DLD1 (cell line): ENCODE measurements around the gene HRH3.

Source experiments
- in situ Hi-C: cut with HindIII; loops from 2 replicates; pipeline ENCODE4 v1.10.0; 2017; ENCODE audit warnings: low sequenced_read_pairs

The HRH3 gene

DNA sequence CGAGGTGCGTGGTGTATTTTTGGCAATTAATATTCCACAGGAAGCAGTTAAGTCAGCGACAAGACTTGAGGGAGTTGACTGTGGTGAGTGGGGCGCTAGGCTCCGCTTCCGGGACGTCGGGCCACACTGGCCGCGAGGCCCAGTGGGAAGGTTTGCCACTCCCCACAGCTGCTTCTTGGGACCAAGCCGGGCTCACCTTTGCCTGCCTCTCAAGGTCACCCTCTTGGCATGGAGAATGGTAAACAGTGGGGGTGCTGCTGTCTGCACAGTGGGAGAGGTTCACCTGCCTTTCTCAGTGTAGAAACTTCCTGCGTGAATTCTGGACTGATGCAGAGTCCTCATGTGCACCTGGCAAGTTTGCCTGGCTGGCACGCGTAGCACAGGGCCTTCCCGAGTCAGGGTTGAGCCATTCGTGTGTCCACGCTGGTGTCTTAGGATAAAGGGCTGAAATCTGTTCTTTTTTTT is 24.6 kb upstream of the HRH3 start:
- in situ Hi-C loops: no loop called here

DNA sequence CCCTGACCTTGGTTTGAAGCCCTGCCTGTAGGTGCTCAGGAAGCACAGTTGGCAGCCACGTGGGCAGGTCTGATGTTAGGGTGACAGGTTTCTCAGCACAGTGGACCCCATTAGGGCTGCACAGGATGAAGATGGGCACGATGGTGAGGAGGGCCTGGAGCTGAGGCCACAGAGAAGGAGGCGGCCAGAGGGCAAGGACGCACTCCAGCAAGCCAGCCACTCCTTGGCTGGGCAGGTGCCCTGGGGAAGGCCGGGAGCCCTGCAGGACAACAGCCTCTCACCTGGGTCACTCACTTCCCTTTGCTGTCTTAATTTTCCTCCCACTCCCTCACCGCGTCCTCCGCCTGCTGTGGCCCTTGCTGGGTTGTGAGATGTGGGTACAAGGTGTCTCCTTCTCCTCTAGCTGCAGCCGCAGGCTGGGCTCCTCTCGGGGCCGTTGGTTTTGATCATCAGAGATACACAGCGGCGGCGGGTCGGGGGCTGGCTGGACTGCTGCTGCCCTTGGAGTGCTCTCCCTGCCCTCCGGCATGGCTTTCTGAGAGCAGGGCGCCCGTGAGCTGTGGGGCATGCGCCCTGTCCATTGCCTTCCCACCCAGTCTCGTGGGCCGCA is 23.9 kb upstream of the HRH3 start:
- in situ Hi-C loops: no loop called here

DNA sequence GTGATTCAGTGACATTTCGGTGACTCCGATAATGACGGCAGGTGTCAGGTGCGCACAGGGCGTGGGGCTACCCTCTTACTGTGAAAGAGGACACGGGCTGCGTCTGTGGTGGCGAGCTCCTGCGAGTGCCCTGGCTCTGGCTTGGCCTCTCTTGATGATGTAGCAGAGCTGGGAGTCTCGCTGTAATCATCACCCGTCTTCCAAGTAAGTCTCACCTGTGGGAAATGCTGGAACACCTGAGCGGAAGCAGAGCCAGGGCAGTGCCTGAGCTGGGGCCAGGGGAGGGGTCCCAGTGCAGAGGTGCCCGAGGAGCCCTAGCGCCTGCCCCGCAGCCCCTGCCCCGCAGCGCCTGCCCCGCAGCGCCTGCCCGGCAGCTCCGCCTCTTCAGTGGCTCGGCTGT is 23.0 kb upstream of the HRH3 start:
- in situ Hi-C loops: no loop called here

DNA sequence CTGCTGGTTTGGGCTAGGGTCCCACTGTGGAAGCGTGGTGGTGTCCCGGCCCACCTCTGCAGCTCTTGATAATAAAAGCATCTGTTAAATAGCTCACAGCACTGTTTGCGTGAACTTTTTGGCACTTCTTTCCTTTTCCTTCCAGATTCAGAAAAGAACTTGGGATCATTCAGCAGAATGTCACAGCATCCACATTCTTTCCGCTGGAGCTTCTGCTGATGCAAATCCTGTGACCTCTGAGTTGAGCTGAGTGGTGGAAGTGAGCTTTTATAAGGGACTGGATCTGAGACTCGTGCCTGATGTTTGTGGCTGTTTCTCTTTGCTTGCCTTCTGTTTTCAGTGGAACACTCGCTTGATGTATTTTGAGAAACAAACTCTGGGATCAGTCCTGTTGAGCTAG is 22.1 kb upstream of the HRH3 start:
- in situ Hi-C loops: no loop called here

DNA sequence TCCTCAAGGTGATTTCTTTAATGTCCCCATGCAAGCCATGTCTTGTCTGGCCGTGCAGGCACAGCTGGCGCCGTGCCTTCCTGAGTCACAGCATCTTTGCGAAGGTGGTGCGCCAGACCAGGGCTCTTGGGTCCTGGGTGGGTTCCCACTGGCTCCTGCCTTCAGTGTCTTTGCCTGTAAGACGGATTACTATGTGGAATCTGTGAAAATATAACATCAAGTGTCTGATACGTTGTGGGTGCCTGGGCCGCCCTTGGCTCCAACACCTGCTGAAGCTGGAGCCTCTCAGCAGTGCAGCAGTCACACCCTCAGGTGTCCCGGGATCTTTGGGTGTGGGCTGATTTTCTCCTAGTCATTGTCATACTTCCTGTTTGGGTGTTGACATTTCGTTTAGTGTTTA is 21.4 kb upstream of the HRH3 start:
- in situ Hi-C loops: no loop called here

DNA sequence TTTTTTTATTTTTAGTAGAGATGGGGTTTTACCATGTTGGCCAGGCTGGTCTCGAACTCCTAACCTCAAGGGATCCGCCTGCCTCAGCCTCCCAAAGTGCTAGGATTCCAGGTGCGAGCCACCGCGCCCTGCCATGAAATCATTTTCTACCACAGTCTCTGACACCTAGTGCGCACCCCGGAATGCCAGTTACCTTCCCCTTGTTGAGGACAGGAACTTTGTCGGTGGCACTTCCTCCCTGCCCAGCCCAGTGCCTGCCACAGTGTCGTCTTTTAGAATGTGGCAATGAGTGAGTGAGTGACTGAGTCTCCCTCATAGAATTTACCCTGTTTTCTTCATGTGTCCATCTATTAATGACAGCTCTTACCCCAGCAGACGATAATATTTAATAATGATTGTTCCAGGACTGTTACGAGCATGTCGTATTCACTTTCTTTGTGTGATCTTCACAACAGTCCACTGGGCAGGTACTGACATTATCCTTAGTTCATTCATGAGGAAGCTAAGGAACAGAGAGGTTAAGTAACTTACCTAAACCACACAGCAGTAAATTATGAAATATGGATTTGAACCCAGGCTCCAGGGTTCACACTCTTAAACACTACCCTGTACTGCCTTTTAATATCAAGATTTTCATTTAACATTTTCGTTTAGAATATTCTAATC is 20.1 kb upstream of the HRH3 start:
- in situ Hi-C loops: no loop called here

DNA sequence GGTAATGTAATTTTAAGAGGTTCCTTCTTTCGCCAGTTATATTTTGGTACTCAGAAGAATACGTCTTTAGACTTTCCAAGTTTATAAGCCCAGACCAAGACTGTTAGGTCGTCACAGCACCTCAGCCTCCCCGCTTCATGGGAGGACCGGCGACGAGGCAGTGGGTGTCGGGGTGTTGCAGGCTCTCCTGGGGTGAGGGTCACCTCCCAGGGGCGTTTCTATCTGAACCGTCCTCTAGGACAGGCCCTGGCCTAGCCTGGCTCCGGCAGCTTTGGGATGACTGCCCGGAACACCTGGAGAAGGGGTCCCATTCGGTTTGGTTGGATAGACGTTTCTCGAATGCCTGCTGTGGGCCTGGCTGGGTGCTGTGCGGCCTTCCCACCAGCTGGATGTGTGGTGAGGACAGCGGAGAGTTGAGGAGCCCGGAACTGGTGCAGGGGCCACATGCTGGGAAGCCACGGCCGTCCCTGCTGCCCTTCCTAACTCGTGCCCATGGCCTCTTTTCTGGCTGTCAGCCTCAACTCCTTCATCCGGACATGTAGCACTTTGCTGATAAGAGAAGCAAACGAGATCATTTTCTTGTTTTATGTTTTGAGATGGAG is 19.3 kb upstream of the HRH3 start:
- in situ Hi-C loops: no loop called here

DNA sequence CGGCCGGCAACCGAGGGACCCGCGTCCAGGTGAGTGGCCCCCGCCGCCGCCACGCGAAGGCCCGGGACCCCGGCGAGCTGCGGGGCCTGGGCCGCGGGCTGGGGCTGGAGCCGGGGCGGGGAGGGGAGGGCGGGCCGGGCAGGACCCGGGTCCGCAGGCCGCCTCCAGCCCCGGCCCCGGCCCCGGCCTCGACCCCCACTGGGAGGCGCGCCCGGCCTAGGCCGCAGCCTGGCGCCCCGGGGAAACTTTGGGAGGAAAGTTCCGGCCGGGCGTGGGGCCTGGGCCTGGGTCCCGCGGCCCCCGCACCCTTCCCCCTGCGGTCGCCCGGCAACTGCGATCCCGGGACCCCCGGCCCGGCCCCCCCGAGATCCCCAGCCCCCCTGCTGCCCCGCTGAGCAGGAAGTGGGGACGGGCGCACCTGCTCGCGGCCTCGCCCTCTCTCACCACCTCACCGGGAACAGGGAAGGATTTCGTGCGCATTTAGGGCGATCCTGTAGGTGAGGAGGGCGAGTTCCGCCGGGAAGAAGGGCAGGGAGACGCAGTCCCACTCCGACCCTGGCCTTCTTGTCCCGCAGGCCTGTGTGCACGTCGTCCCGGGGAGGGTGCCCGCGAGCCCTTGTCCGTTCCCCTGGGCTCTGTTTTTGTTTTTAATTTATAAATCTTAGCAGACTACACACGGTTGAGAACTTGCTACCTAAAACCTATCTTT is 18.6 kb upstream of the HRH3 start:
- in situ Hi-C loops: no loop called here

DNA sequence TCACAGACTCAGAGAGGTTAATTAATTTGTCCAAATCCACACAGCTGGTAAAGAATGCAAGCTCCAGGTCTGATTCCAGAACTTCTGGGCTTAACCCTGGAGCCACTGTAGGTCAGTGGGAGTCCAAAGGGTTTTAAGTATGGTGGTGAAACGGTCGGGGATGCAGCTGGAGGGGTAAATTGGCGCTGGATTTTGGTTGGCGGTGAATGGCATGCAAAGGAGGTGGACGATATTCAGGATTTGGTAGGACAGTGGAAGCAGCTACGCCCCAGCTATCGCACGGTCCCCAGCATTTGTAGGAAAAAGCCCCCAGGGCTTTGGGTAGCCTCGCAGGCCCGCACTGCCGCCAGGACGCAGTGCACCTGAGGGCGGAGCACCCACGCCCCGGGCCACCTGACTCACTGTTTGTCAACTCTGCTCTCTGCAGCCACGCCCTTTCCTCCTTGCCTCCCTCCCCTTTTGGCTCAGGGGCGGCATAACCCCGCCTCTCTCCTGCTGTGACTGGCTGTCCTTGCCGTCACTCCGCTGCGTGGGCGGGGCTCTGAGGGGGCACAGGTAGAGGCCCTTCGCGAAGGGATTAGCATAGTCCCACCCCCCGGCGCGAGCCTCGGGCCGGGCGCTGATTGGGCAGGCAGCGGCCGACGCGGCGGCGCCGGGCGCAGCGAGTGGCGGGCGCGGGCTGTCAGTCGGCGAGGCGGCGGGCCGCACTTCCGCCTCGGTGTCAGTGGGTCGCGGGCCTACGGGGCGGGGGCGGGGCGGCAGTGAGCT is 17.9 kb upstream of the HRH3 start, which contains the start of gene OSBPL2:
Gene OSBPL2 (plus strand): TSS at position 721 of the 768 bp plus-strand sequence. CDS start 17,664 bp downstream, outside the sequence.
- in situ Hi-C loops: no loop called here

DNA sequence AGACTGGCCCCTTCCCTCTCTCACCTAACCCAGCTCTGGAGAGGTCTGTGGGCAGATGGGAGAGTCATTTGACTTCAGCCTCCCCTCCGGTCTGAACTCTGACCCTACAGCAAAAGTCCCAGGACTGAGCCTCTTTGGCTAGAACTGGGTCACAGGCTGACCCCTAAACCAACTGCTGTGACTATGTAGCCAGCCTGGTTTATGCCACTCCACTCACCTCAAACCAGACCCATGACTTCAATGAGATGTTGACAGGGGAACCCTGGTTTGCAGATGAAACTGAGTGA is 17.4 kb upstream of the HRH3 start:
- in situ Hi-C loops: no loop called here

DNA sequence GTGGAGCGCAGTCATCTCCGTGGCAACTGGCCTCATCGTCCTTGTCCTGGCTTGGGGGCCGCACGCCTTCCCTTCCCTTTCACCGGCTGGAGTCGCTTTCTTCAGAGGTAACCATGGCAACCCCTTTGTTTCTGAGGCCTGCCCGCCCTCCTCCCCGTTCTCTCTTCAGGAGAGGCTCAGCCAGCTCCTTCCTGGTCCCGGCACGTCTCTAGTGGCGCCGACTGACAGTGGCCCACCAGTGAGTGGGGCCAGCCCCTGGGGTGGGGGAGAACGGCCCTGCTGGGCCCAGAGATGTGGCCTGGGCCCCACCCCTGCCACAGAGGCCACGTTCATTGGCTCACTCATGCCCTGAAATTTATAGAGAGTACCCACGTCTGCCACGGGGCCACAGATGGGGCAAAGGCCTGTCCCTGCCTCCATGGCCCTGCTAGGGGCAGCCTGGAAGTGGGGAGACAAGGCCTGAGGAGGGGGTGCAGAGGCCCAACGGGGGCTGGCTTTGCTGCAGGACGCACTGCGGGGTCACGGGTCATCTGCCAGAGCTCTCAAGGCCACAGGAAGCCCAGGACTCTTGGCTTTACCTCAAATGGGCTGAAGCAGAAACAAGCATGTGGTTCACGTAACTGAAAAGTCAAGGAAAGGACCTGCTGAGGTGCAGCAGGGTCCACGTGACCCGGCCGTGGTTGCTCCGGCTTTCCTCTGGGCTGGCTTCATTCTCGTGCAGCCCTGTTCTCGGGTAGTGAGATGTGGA is 16.9 kb upstream of the HRH3 start:
- in situ Hi-C loops: no loop called here

DNA sequence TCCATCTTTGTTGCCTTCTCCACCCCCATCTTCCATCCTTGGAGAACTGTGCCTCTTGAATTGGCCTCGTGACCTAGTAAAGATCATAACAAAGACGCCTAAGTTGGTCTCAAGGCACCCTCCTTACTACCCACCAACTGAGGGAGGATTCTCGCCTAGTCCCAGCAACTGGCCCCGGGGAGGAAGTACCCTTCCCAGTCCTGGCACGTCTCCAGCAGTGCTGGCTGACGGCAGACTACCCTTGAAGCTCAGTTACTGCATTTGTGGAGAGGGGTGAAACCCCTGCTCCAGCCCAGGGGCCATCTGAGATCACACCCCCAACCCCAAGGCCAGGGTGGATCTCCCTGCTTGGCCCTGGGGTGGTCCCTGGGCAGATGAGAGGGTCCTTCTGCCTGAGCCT is 16.1 kb upstream of the HRH3 start:
- in situ Hi-C loops: no loop called here

DNA sequence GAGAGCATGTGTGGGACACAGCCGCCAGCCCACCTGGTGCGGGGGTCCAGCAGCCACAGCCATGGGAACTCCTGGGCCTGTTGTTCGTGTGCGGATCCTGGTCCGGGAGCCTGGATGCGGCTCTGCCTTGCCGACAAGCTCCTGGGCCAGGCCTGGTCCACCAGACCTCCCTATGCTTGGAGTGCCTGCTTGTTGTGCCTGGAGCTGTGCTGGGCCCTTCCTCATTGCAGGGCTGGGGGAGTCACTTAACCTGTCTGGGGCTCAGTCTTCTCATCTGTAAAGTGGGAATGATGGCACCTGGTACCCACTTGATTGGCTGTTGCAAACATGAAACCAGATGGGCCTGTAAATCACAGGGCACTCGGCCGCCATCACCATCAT is 15.7 kb upstream of the HRH3 start:
- in situ Hi-C loops: no loop called here

DNA sequence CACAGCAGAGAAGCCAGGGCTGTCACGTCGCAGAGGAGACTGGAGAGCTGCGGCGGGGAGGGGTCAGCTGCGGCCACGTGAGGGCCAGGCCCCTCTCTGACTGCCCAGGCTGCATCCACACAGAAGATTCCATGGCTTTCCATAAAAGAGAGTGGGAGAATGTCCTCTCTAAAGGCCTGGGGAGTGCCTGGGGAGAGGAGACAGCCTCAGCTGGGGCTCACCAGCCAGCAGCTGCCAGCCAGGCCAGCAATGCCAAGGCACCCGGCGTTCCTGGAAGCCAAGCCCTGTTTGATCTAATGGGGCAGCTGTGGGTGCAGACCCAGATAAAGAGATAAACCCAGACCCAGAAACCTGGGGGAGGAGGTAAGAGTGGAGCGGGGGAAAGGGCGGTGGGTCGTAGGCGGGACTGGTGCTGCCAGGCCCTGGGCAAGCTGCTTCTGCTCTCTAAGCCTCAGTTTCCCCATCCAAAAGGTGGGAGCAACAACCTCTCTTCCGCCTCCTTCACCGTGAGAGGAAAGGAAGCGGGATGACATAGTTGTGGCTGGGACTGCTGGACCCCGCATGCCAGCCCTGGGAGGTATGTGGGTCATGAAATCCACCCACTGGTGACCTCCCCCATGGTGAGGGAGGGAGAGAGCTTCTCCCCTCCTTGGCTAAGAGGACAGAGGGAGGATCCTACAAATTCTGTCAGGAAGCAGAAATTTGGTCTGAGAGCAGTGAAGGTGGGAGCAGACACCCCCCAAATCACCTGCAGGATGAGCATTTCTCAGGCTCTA is 15.1 kb upstream of the HRH3 start:
- in situ Hi-C loops: no loop called here

DNA sequence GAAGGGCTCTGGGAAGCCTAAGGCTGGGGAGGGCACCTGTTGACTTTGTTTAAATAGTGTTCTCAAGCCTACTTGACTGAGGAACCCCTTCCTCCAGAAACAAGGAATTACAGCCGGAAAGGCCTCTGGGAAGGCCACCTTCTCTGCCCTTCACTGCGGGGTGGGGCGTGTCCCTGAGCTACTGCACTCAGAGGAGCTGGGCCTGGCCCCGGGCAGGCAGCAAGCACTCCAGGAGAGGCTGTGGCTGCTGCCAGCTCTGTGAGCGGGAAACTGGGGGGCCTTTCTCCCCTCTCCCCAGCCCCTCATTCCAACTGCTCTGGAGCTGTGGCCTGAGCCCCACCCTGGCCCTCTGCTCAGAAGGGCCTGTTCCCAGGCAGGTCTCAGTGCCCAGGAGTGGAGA is 14.3 kb upstream of the HRH3 start:
- in situ Hi-C loops: no loop called here

DNA sequence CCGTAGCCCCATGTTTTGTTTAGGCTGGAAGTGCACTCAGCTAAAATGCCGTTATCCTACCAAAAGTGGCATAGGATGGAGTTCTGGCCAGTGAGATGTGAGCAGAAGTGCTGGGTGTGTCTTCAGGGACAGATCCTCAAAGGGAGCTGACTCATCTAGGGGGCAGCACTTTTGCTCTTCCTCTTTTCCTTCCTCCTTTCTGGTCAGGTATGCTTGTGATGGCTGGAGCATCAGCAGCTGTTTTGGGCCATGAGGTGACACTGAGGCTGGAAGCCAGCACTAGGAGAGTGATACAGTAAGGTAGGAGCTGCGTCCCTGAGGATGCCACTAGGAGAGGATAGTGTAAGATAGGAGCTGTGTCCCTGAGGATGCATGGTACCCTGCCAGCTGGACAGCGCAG is 13.6 kb upstream of the HRH3 start:
- in situ Hi-C loops: no loop called here

DNA sequence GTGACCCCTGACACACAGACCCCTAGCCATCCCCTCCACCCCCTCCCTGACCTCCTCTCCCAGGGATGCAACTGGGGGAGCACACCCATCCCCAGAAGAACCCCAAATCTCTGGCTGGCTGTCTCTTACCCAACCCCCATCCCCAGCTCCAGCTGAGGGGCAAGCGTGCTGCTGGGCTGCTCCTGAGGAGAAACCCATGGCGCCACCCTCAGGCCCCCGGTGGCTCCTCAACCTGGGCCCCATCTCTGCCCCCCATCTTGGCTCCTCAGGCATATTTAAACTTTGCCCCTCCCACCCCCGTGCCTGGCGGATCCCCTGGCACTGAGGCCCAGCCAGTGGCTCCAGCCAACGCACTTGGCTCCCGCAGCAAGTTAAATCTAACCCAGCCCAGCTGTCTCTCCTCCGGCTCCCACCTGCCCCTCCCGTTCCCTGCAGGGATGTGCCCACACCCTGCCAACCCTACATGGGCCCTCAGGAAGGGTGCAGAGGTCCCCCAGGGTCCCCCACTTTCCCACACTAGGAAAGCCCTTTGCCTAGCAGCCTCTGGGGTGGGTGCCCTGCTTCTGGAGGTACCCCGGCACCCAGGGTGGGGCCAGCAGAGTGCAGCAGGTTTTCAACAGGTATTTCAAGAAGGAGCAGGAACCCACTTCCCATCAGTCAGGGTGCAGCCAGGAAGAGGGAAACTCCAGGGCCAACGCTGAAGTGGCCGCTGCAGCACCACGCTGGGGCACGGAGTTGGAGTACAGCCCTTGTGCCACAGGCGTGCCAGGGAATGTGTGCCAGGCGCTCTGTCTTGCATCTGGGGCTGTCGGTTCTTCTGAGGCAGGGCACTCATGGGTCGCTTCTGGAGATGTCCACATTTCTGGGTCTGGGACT is 12.9 kb upstream of the HRH3 start:
- in situ Hi-C loops: no loop called here

DNA sequence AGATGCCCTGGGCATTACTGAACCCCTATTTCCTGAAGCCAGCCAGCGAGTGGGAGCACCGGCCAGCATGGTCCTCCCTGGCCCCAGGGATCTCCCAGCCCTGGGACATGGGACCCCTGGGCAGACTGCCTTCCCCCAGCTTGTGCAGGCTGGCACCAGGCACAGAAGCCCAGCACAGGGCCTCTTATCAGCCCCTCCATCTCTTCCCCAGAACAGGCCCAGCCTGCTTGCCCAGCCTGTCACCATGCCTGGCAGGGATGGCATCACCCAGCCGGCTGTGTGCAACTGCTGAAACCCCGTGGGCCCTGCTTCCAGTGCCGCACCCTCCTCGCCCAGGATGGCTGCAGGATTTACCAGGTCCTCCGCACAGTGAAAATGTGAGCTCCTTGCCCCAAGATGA is 12.1 kb upstream of the HRH3 start:
- in situ Hi-C loops: no loop called here

DNA sequence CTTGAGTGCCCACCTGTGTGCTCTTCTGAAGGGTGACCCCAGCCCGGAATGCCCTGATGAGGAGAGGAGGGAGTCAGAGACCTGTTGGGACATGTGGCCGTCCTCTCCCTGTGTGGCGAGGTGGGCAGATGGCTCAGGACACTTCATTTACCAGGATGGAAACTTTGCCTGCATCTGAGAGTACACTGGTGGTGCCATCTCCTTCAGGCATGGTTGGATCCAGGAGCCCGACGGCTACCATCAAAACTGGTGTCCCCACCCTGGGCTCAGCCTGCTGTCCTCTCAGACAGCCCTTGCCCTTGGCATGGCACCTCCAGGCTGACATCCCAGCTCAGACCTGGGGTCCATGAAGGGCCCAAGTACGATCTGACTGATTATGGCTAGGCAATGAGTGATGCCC is 11.2 kb upstream of the HRH3 start:
- in situ Hi-C loops: no loop called here
